Stimulated activated CD8-positive, alpha-beta memory T cell treated with anti-CD3 and anti-CD28 coated beads, Interleukin-7, amount 100 ng/mL, for 48 hours (primary cell): ENCODE measurements around the gene RGS8.
"Not testable (repeated sequence)": the region's sequence is repeated elsewhere in the genome, so short reads cannot be mapped to it uniquely, and the experiment has no call there.

Source experiments
- DNase-seq, 2 donors: peaks; one replicate each; pipeline ENCODE4 v3.0.0-alpha.2; 2020; ENCODE audit warnings: low read depth in 1 of 2; ENCODE audit errors: extremely low read depth in 1 of 2

RGS8 gene

GRCh38 chr1:182702826-182703524 is 18.6 kb upstream of the RGS8 start:
- no peak for DNase-seq

GRCh38 chr1:182700351-182700709 is 15.9 kb upstream of the RGS8 start:
- no peak for DNase-seq

GRCh38 chr1:182699393-182700350 is 15.3 kb upstream of the RGS8 start:
- DNase-seq, result no peak

DNA sequence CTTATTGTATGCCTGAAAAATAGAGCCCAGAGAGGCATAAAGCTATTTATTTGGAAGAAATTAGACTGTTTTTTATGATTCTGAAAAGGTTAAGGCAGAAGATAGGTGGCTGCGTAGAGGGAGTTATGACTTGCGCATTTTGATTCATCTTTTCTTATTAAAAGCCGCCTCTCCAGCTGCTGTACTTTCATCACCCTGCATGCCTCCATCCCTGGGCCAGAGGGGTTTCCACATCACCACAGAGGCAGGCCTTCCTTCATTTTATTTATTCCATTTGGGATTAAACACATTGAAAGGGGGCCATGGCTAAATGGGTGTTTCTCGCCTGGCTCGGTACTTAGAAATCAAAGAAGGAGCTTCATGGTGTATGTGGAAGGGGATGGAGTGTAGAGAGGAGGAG is 14.6 kb upstream of the RGS8 start:
- DNase-seq, result no peak

GRCh38 chr1:182693139-182693538 is 8.8 kb upstream of the RGS8 start:
- DNase-seq, result not testable (repeated sequence)

- no peak for DNase-seq
These were observed 6.6 kb upstream of the RGS8 start for GRCh38 chr1:182690886-182691443.

DNA sequence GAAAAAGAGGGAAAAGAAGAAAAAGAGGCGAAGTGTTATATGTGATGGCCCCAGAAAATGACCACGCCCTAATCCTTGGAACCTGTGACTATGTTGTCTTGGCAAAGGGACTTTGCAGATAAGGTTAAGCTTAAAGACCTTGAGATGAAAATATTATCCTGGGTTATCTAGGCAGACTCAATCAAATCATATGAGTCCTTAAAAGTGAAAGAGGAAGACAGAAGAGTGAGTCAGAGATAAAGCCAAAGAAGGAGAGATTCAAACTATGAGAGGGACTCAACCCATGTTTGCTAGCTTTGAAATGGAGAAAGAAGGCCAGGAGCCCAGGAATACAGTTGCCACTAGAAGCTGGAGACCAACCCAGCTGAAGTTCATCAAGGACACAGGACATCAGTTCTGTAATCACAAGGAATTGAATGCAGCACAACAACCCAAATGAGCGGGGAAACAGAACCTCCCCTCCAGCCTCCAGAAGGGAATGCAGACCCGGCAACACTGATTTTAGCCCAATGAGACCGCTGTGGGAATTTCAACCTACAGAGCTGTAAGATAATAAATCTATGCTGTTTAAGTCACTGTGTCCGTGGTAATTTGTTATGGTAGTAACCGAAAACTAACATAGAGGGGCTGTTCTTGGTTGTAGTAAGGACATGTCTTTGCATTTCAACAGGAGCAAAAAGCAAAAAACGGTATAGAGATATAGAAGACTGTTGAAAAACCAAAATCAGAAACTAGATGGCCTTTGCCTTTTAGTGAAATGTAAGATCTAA is 4.2 kb upstream of the RGS8 start:
- DNase-seq, result no peak

DNA sequence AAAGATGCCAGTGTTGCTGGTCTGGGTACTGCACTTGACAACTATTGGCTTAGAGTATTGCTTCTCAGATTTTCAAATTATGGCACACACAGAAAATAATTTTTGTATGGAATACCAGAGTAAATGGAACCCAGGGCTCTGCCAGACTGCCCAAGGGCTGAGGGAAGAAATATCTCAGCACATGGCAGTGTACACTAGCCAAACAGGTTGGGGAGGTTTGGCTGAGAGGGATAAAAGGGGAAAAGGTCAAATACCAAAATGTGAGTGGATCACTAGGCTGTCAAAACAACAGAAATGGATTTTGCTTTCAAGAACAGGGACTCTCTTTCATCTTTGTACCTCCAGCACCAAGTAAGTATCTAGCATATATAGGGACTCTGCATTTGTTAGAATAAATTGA is 3.0 kb upstream of the RGS8 start:
- DNase-seq, result no peak

- no peak for DNase-seq
These were observed 2.1 kb upstream of the RGS8 start for GRCh38 chr1:182686446-182686845.

DNA sequence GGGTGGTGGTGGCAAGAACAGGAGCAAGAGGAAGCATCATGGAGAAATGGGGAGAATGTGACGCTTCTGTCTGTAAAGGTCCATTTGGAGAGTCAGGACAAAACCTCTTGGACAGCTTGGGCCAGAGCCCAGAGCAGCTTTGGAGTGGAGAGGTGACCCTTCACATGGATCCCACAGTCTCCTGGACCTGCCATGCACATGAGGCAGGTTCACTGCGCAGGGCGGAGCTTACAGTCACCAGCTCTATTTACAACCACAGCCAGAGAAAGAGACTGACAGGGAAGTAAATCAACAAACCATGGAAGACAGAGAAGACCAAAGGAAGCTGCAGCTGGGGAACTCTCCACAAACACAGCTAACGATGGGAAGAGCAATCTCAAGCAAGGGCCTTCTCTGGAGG is 828 bp upstream of the RGS8 start:
- no peak for DNase-seq

GRCh38 chr1:182682898-182683501 is 1.4 kb downstream of the RGS8 start:
- no peak for DNase-seq

- DNase-seq, result no peak
These were observed 2.0 kb downstream of the RGS8 start for GRCh38 chr1:182682406-182682805.

DNA sequence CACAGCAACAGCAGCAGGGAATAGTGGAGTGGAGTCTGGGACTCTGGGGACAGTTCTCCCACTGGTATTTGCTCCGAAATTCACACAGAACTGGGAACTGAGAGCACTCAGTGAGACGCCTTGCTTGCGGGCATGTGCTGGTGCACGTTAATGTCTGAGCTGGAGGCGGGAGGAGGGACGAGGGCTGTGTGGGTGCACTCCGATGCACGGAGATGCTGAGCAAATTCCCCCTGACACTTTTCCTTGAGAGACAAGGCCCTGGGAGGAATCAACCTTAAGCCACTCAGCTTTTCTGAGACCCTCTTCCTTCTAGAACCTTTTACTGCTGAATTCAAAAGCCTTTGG is 2.8 kb downstream of the RGS8 start:
- DNase-seq, result no peak

- no peak for DNase-seq
These were observed 3.4 kb downstream of the RGS8 start for GRCh38 chr1:182680901-182681567.

DNA sequence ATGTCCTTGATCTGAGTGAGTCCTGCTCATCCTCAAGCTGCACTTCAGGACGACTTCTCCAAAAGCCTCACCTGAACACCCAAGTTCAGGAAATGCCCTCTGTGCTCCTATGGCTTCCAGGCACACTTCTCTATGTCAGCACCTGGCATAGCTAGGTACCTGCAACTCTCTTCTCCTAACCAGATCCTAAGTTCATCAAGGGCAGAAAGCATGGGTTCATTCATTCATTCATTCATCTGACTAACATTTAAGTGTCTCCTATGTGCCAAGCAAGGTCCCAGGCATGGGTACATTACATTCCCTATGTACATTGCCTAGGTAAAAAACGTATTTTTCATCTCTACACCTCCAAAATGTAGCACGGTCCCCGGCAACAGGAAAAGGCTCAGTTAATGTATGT is 4.0 kb downstream of the RGS8 start:
- DNase-seq, result no peak

DNA sequence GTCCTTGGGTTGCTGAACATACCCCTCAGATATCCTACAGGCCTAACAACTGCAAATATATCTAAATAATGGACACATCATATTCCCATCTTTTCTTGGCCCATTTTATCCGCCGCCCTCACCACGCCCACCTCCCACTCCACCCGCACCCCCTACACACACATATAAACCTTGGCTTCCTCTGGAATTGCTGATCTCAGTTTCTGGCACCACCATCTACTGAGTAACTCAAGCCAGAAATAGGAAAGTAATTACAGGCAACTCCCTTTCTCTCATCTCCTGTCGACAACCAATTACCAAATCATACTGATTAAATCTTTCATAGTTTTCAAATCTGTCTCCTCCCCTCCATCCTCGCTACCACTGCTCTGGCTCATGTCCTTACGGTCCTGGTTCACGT is 4.7 kb downstream of the RGS8 start:
- DNase-seq, result no peak

DNA sequence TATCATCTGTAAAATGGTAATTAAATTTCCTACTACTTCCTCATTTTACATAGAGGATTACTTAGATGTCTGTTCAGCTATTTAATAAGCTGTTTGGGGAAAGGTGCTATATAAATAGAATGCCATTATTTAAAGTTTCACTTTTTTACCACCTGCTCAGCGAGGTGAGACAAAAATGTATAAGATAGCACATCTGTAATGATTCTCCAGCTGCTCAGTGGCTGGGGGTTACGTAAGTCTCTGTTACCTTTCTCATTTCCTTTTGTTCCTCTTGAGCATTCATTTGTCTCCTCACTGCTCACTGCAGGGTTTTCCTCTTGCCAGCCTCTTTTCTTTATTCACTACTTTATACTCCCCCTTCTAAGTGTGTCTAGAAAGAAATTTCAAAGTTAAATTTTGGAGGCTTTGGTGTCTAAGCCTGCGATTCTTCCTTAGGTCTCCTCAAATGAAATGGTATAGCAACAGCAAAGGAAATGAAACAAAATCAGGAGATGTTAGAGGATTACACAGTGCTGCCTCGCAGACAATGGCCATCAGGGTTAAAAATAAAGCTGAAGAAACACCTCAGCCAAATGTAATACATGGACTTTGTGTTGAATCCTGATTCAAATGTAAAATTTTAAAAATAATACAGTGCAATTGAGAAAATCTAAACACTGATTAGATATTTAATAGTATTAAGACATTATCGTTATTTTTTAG is 6.8 kb downstream of the RGS8 start:
- DNase-seq, result no peak

GRCh38 chr1:182676274-182676673 is 8.1 kb downstream of the RGS8 start:
- DNase-seq, result no peak

DNA sequence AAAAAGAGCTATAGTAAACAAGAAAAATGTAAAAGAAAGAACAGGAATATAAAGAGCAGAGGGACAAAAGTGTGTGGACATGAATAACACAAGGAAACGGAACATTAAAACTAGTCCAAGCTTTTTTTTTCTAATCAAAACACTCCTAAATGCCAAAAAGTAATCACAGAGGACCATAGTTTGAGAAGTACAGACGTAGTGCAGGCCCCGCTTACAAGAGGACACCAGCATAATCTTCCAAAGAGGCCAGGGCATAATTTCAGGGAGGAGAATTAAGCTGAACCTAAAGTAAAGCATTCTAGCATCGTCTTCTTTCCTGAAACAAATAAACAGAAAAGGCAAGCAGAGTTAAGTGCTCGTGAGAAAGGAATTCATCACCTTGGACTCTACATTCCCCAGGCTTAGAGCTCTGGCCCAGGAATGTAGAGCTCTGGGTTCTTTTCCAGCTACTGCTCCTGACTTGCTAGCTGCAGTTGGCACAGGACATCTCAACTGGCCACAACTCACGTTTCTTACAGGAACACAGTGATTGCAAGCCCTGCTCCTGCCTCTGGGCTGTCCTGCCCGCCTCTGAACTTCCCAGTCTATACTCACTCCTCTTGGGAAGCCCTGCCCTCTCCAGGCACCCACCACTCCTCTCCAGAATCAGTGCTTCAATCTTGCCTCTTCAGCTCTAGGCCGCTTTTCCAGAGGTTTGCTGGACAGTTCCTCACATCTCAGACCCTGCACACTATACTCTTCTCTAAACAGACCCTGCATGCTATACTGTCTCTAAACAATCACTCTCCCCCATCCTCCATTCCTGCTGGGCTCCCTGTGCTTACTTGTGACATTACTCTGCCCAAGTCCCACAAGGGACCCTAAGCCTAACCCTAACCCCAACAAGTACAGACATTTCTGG is 9.8 kb downstream of the RGS8 start:
- no peak for DNase-seq
